Endodermal cell (in vitro differentiated cells): Measurements from ENCODE around the gene A4GALT. TPM values are rescaled to one million over a fixed set of nuclear protein-coding genes. Genes with fewer than 3 reads are reported as not detected.

Source experiments
- DNase-seq: peaks from one replicate; pipeline ENCODE4 v3.0.0-alpha.2; 2017
- H3K27ac ChIP-seq: 2 replicates; pipeline ENCODE4 v1.5.1; 2013; ENCODE audit warnings: mild to moderate bottlenecking, low read depth, low read length, moderate library complexity
- H3K27me3 ChIP-seq: 2 replicates; pipeline ENCODE4 v1.6.1; 2013; ENCODE audit warnings: mild to moderate bottlenecking, low read length, moderate library complexity; ENCODE audit not compliant: insufficient read depth, control insufficient read depth, poor library complexity, severe bottlenecking
- H3K36me3 ChIP-seq: 2 replicates; pipeline ENCODE4 v1.7.0; 2013; ENCODE audit warnings: mild to moderate bottlenecking, low read length, moderate library complexity; ENCODE audit not compliant: control insufficient read depth, insufficient read depth
- H3K4me1 ChIP-seq: one replicate; pipeline ENCODE4 v1.7.0; 2013; ENCODE audit warnings: low read length; ENCODE audit not compliant: control insufficient read depth, insufficient read depth
- H3K4me3 ChIP-seq: 2 replicates; pipeline ENCODE4 v1.5.1; 2013; ENCODE audit warnings: mild to moderate bottlenecking, low read length, moderate library complexity
- H3K9ac ChIP-seq: 2 replicates; pipeline ENCODE4 v1.6.1; 2013; ENCODE audit warnings: mild to moderate bottlenecking, low read length, moderate library complexity; ENCODE audit not compliant: poor library complexity, severe bottlenecking; ENCODE audit errors: extremely low read depth
- H3K9me3 ChIP-seq: 2 replicates; pipeline ENCODE4 v1.6.1; 2013; ENCODE audit warnings: mild to moderate bottlenecking, low read length, moderate library complexity; ENCODE audit not compliant: control insufficient read depth
- H3K27ac Mint-ChIP-seq: 2 replicates; pipeline ENCODE4 v1.8.0; 2020; ENCODE audit warnings: mixed read lengths
- H3K27me3 Mint-ChIP-seq: 2 replicates; pipeline ENCODE4 v1.8.0; 2021; ENCODE audit warnings: mild to moderate bottlenecking, mixed read lengths; ENCODE audit not compliant: insufficient read depth
- H3K36me3 Mint-ChIP-seq: 2 replicates; pipeline ENCODE4 v1.8.0; 2020; ENCODE audit warnings: low read depth, mixed read lengths
- H3K4me1 Mint-ChIP-seq: 2 replicates; pipeline ENCODE4 v1.8.0; 2020; ENCODE audit warnings: mixed read lengths
- H3K4me3 Mint-ChIP-seq: 2 replicates; pipeline ENCODE4 v1.8.0; 2020; ENCODE audit warnings: mild to moderate bottlenecking, moderate library complexity, mixed read lengths
- H3K9me3 Mint-ChIP-seq: 2 replicates; pipeline ENCODE4 v1.8.0; 2020; ENCODE audit warnings: mild to moderate bottlenecking, mixed read lengths
- CTCF ChIP-seq: fragments of 200-600 bp; sonication (generic); conservative IDR thresholded peaks from 2 replicates; pipeline ENCODE4 v1.5.0; 2021; ENCODE audit warnings: antibody characterized with exemption, mild to moderate bottlenecking
- WGBS, 2 experiments: methylation state at CpG; one replicate each; pipeline versions ENCODE4 v1.1.5 to v1.1.7; 2013; ENCODE audit warnings: missing lambda C conversion rate in 2 of 2, mixed read lengths in 1 of 2; ENCODE audit not compliant: insufficient coverage in 1 of 2, insufficient read length in 1 of 2; 5-methylcytosine and 5-hydroxymethylcytosine counted together
- total RNA-seq, 2 donors: library from RNA; stranded (reverse); fragmentation: NEBNext Ultra II Directional in 1 of 2; extraction: Animal tissue kit (Norgen Biotek cat#: 25700) in 1 of 2; gene quantifications; 2 replicates in 1 of 2; 3 replicates in 1 of 2; pipeline ENCODE4 v1.2.1, GENCODE V29; 2021

Gene A4GALT
- total RNA-seq, 2 donors from 2014 or later: 5.3 to 7.7 TPM

DNA sequence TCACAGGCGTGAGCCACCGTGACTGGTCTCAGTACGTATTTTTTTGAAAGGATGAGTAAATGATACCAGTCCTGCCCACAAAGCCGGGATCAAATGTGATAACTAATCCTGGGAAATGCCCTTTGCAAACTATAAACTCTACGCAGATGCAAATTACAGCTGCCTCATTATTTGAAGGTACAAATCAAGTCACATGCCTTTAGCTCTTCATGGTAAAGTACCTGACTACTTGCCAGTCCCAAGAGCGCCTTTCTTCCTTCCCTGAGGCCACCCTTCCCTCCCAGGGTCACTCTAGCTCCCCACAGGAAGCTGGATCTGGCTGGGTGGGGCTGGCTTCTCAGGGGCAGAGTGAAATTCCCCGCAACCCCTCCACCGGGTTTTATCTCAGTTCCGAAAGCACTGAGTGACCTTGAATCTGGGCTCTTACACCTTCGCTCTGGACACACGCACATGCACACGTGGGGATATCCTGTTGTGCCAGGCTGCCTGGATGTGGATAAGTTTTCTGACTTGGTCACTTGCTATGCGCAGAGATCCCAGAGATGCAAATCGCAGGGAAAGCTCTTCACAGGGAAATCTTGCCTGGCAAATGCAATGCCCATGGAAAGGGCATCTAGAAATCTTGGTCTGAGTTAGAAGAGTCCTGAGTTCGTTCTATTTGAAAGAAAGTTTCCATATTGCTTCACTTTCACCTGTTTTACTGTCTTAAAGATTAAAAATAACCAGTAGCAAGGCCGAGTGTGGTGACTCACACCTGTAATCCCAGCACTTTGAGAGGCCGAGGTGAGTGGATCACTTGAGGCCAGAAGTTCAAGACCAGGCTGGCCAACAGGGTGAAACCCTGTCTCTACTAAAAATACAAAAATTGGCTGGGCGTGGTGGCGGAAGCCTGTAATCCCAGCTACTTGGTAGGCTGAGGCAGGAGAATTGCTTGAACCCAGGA lies 8.5 kb downstream of the A4GALT start:
- no peak overlapping the region for H3K27ac ChIP-seq
- Mint-ChIP-seq H3K27me3 (no peaks in the 10 kb centered on the region), H3K4me3 (no peak overlapping the region), H3K27ac (no peak overlapping the region), H3K36me3 (no peaks in the 10 kb centered on the region), H3K9me3 (peaks cover 6% of the 10 kb centered on the region), H3K4me1 (peaks cover 6% of the 10 kb centered on the region)
- H3K9ac ChIP-seq: no peak overlapping the region
- no peaks in the 10 kb centered on the region for H3K27me3 ChIP-seq
- no peaks in the 10 kb centered on the region for H3K9me3 ChIP-seq
- WGBS, 2 experiments: 93% methylated on average over 17 to 19 of the region's 19 CpGs
- no peak overlapping the region for H3K4me3 ChIP-seq
- H3K36me3 ChIP-seq: no peaks in the 10 kb centered on the region
- DNase-seq: no peak
- H3K4me1 ChIP-seq: no peaks in the 10 kb centered on the region
- no peak for TF ChIP-seq CTCF

- no peak overlapping the region for H3K4me3 Mint-ChIP-seq
- H3K36me3 Mint-ChIP-seq: no peaks in the 10 kb centered on the region
- no peaks in the 10 kb centered on the region for H3K9me3 ChIP-seq
- no peak overlapping the region for H3K27ac ChIP-seq
- no peak overlapping the region for H3K4me3 ChIP-seq
- H3K36me3 ChIP-seq: no peaks in the 10 kb centered on the region
- no peaks in the 10 kb centered on the region for H3K4me1 Mint-ChIP-seq
- no peak for TF ChIP-seq CTCF
- no peaks in the 10 kb centered on the region for H3K27me3 Mint-ChIP-seq
- no peaks in the 10 kb centered on the region for H3K27me3 ChIP-seq
- H3K9ac ChIP-seq: no peak overlapping the region
- H3K4me1 ChIP-seq: no peaks in the 10 kb centered on the region
- WGBS, 2 experiments: 90 to 95% methylated on average over 2 to 3 of the region's 3 CpGs
- DNase-seq: no peak
- H3K27ac Mint-ChIP-seq: no peak overlapping the region
- H3K9me3 Mint-ChIP-seq: peaks cover 6% of the 10 kb centered on the region
Observed at GRCh38 chr22:42711281-42711731, 9.4 kb downstream of the A4GALT start.

DNA sequence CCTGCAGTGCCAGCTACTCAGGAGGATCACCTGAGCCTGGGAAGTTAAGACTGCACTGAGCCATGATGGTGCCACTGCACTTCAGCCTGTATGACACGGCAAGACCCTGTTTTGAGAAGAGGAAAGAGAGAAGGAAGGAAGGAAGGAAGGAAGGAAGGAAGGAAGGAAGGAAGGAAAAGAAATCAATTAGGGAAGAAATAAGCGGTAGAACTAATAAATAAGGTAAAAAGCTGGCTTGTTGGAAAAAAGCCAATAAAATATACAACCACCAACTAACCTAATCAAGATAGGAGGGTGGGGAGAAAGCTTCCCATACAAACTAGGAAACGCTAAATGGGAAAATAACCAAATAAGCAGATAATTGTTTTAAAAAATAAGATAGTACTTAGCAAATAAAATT lies 12.3 kb downstream of the A4GALT start:
- DNase-seq: no peak
- Histone ChIP-seq H3K27me3 (no peaks in the 10 kb centered on the region), H3K4me1 (no peaks in the 10 kb centered on the region), H3K36me3 (no peaks in the 10 kb centered on the region), H3K4me3 (no peak overlapping the region), H3K27ac (no peak overlapping the region), H3K9ac (no peak overlapping the region), H3K9me3 (no peaks in the 10 kb centered on the region)
- H3K9me3 Mint-ChIP-seq: peaks cover 6% of the 10 kb centered on the region
- no peak overlapping the region for H3K27ac Mint-ChIP-seq
- TF ChIP-seq CTCF: no peak
- no peaks in the 10 kb centered on the region for H3K36me3 Mint-ChIP-seq
- H3K4me3 Mint-ChIP-seq: no peak overlapping the region
- WGBS, 2 experiments: 86 to 88% methylated on average over 1 of the region's 3 CpGs
- no peaks in the 10 kb centered on the region for H3K27me3 Mint-ChIP-seq
- no peaks in the 10 kb centered on the region for H3K4me1 Mint-ChIP-seq
